Neural progenitor cell (in vitro differentiated cells): ENCODE data around the gene RGS8.

Source experiments
- CTCF ChIP-seq: fragments of 200-600 bp; sonication (generic); IDR thresholded peaks from 2 replicates; pipeline ENCODE4 v1.5.1; 2017; ENCODE audit warnings: antibody characterized with exemption, mild to moderate bottlenecking
- EZH2phosphoT487 ChIP-seq: fragments of 200-600 bp; sonication (generic); IDR thresholded peaks from 2 replicates; pipeline ENCODE4 v1.6.1; 2017; ENCODE audit warnings: antibody characterized with exemption

- TF ChIP-seq CTCF (no peak), EZH2phosphoT487 (no peak)
Observed at GRCh38 chr1:182644886-182645285, 39.5 kb downstream of the RGS8 start.
